Loucy (cell line): ENCODE results near the gene IRF2BP1.

Source experiments
- H2AFZ ChIP-seq: fragments of 200-600 bp; sonication (generic); 2 replicates; pipeline ENCODE4 v1.6.0; 2016; ENCODE audit warnings: antibody characterized with exemption, mild to moderate bottlenecking, low read length, moderate library complexity
- H3F3A ChIP-seq: fragments of 200-600 bp; 2 replicates; pipeline ENCODE4 v1.6.0; 2016; ENCODE audit warnings: antibody characterized with exemption, low read depth, mild to moderate bottlenecking
- H3K27me3 ChIP-seq: fragments of 200-600 bp; sonication (generic); 2 replicates; pipeline ENCODE4 v1.6.1; 2014; ENCODE audit warnings: low read length, mild to moderate bottlenecking; ENCODE audit not compliant: insufficient read depth, poor library complexity, severe bottlenecking
- H3K36me3 ChIP-seq: fragments of 200-600 bp; sonication (generic); 2 replicates; pipeline ENCODE4 v1.6.1; 2016; ENCODE audit warnings: low read length; ENCODE audit not compliant: insufficient read depth
- H3K4me1 ChIP-seq: fragments of 200-600 bp; sonication (generic); 2 replicates; pipeline ENCODE4 v1.5.1; 2014; ENCODE audit warnings: low read length, mild to moderate bottlenecking; ENCODE audit not compliant: insufficient read depth, poor library complexity, severe bottlenecking
- H3K4me2 ChIP-seq: fragments of 200-600 bp; sonication (generic); 2 replicates; pipeline ENCODE4 v1.6.0; 2014; ENCODE audit warnings: antibody characterized with exemption, low read length, low read depth, mild to moderate bottlenecking; ENCODE audit not compliant: poor library complexity, severe bottlenecking
- H3K4me3 ChIP-seq: fragments of 200-600 bp; sonication (generic); 2 replicates; pipeline ENCODE4 v1.5.1; 2014; ENCODE audit warnings: low read length, mild to moderate bottlenecking, mixed read lengths; ENCODE audit not compliant: poor library complexity, severe bottlenecking
- H3K79me2 ChIP-seq: fragments of 200-600 bp; sonication (generic); 2 replicates; pipeline ENCODE4 v1.6.1; 2014; ENCODE audit warnings: low read length; ENCODE audit not compliant: insufficient read depth
- H3K9ac ChIP-seq: fragments of 200-600 bp; sonication (generic); 2 replicates; pipeline ENCODE4 v1.6.0; 2014; ENCODE audit warnings: mild to moderate bottlenecking, low read depth, low read length, moderate library complexity; ENCODE audit not compliant: poor library complexity, severe bottlenecking
- H3K9me2 ChIP-seq: fragments of 200-600 bp; sonication (generic); replicated peaks from 2 replicates; pipeline ENCODE4 v1.6.1; 2016; ENCODE audit warnings: low read depth, low read length, mixed read lengths
- H3K9me3 ChIP-seq: fragments of 200-600 bp; sonication (generic); 2 replicates; pipeline ENCODE4 v1.6.1; 2014; ENCODE audit warnings: mild to moderate bottlenecking, antibody characterized with exemption, low read length, low read depth; ENCODE audit not compliant: insufficient read depth
- H4K20me1 ChIP-seq: fragments of 200-600 bp; sonication (generic); 2 replicates; pipeline ENCODE4 v1.6.0; 2014; ENCODE audit warnings: antibody characterized with exemption, low read length, mild to moderate bottlenecking; ENCODE audit not compliant: insufficient read depth, poor library complexity, severe bottlenecking
- CTCF ChIP-seq: fragments of 200-600 bp; sonication (generic); conservative IDR thresholded peaks from 2 replicates; pipeline ENCODE4 v1.5.1; 2014; ENCODE audit warnings: mild to moderate bottlenecking, antibody characterized with exemption, low read length
- EZH2phosphoT487 ChIP-seq: fragments of 200-600 bp; IDR thresholded peaks from 2 replicates; pipeline ENCODE4 v1.6.1; 2018; ENCODE audit warnings: antibody characterized with exemption, mild to moderate bottlenecking, moderate library complexity, borderline replicate concordance

IRF2BP1 gene

GRCh38 chr19:45889210-45889885 is 3.4 kb upstream of the IRF2BP1 start:
- H3K4me2 ChIP-seq, result no peak overlapping the region
- H3K4me1 ChIP-seq, result peaks cover 6% of the 10 kb centered on the region
- no peak overlapping the region for H3K4me3 ChIP-seq
- H2AFZ ChIP-seq, result no peak overlapping the region
- no peaks in the 10 kb centered on the region for H3F3A ChIP-seq
- TF ChIP-seq CTCF (no peak), EZH2phosphoT487 (no peak)
- H3K36me3 ChIP-seq, result no peaks in the 10 kb centered on the region
- peaks cover 10% of the 10 kb centered on the region for H4K20me1 ChIP-seq
- no peak overlapping the region for H3K9ac ChIP-seq
- no peaks in the 10 kb centered on the region for H3K27me3 ChIP-seq
- peaks cover 12% of the 10 kb centered on the region for H3K79me2 ChIP-seq
- no peaks in the 10 kb centered on the region for H3K9me3 ChIP-seq
- no peaks in the 10 kb centered on the region for H3K9me2 ChIP-seq

GRCh38 chr19:45887200-45887710 is 1.3 kb upstream of the IRF2BP1 start:
- TF ChIP-seq CTCF (no peak), EZH2phosphoT487 (no peak)

GRCh38 chr19:45886427-45887199 is 672 bp upstream of the IRF2BP1 start:
- Histone ChIP-seq H3K9me2 (no peaks in the 10 kb centered on the region), H3K4me1 (peaks cover 21% of the 10 kb centered on the region), H4K20me1 (peaks cover 27% of the 10 kb centered on the region), H3K36me3 (no peaks in the 10 kb centered on the region), H3K9ac (peak overlapping the region; percentile 89), H3K4me2 (peak overlapping the region; percentile 90), H2AFZ (peak overlapping the region; percentile 88), H3K9me3 (no peaks in the 10 kb centered on the region), H3K27me3 (no peaks in the 10 kb centered on the region), H3K4me3 (peak overlapping the region; percentile 84), H3K79me2 (peaks cover 28% of the 10 kb centered on the region), H3F3A (no peaks in the 10 kb centered on the region)
- no peak for TF ChIP-seq EZH2phosphoT487
- no peak for TF ChIP-seq CTCF

More at GRCh38 chr19:45887200-45887710, 1.3 kb upstream of the IRF2BP1 start:
- no peaks in the 10 kb centered on the region for H3K9me2 ChIP-seq
- H3K9ac ChIP-seq, result peak overlapping the region; percentile 89
- peaks cover 21% of the 10 kb centered on the region for H3K4me1 ChIP-seq
- H3K9me3 ChIP-seq, result no peaks in the 10 kb centered on the region
- no peaks in the 10 kb centered on the region for H3K27me3 ChIP-seq
- no peaks in the 10 kb centered on the region for H3K36me3 ChIP-seq
- H3K4me2 ChIP-seq, result peak overlapping the region; percentile 90
- peaks cover 28% of the 10 kb centered on the region for H3K79me2 ChIP-seq
- H3F3A ChIP-seq, result no peaks in the 10 kb centered on the region
- peaks cover 27% of the 10 kb centered on the region for H4K20me1 ChIP-seq
- peak overlapping the region; percentile 84 for H3K4me3 ChIP-seq
- H2AFZ ChIP-seq, result peak overlapping the region; percentile 88
